SK-N-SH (cell line): Measurements from ENCODE around the gene FBXW8. TPM values are rescaled to one million over a fixed set of nuclear protein-coding genes. Genes with fewer than 3 reads are reported as not detected.

ENCODE experiments used
- CTCF ChIA-PET: fragments of 300-600, 350-600 bp; formaldehyde crosslinking; extraction: SDS; loops from one replicate; lab custom pipeline; 2021; lab: Yijun Ruan, JAX
- POLR2A ChIA-PET: fragments of 350-600 bp; sonication (Branson Sonifier 250); formaldehyde crosslinking; extraction: SDS; loops from one replicate; lab custom pipeline; 2020; ENCODE audit warnings: antibody characterized with exemption, inconsistent platforms; lab: Yijun Ruan, JAX
- DNase-seq: peaks from one replicate; pipeline ENCODE4 v3.0.0; 2012
- H2AFZ ChIP-seq: fragments of 200-600 bp; sonication (generic); 2 replicates; pipeline ENCODE4 v1.8.1; 2016; ENCODE audit warnings: antibody characterized with exemption, mild to moderate bottlenecking, low read depth
- H3F3A ChIP-seq: fragments of 200-600 bp; sonication (generic); replicated peaks from 2 replicates; pipeline ENCODE3; 2016; ENCODE audit warnings: antibody characterized with exemption, mild to moderate bottlenecking; ENCODE audit not compliant: insufficient read depth
- H3K27ac ChIP-seq, 2 experiments: fragments of 200-500 bp in 1 of 2; fragments of 200-600 bp in 1 of 2; sonication (Bioruptor generic) in 1 of 2; sonication (generic), shearing (Covaris generic) in 1 of 2; 2 replicates each; pipeline versions ENCODE4 v1.5.1 to v1.6.1; 2014 to 2016; ENCODE audit warnings: low read depth in 2 of 2, inconsistent platforms in 1 of 2, low read length in 1 of 2, mild to moderate bottlenecking in 1 of 2, mixed read lengths in 1 of 2
- H3K27me3 ChIP-seq: fragments of 200-600 bp; sonication (generic), shearing (Covaris generic); 2 replicates; pipeline ENCODE4 v1.6.1; 2016; ENCODE audit warnings: mixed run types; ENCODE audit not compliant: insufficient read depth
- H3K36me3 ChIP-seq, 2 experiments: fragments of 200-500 bp in 1 of 2; fragments of 200-600 bp in 1 of 2; sonication (Bioruptor generic) in 1 of 2; sonication (generic) in 1 of 2; replicated peaks in 1 of 2; 2 replicates each; pipeline versions ENCODE3 to v1.5.1; 2014 to 2016; ENCODE audit warnings: low read length in 1 of 2, mild to moderate bottlenecking in 1 of 2; ENCODE audit not compliant: insufficient read depth in 2 of 2, control insufficient read depth in 1 of 2
- H3K4me1 ChIP-seq, 2 experiments: fragments of 200-500 bp in 1 of 2; fragments of 200-600 bp in 1 of 2; sonication (Bioruptor generic) in 1 of 2; sonication (generic), shearing (Covaris generic) in 1 of 2; 2 replicates each; pipeline versions ENCODE4 v1.5.1 to v1.6.1; 2014 to 2016; ENCODE audit warnings: low read depth in 1 of 2, low read length in 1 of 2, mixed run types in 1 of 2; ENCODE audit not compliant: insufficient read depth in 2 of 2, control insufficient read depth in 1 of 2
- H3K4me2 ChIP-seq: fragments of 200-600 bp; sonication (generic), shearing (Covaris generic); 2 replicates; pipeline ENCODE4 v1.6.1; 2017; ENCODE audit warnings: mixed run types
- H3K4me3 ChIP-seq, 2 experiments: fragments of 200-500 bp in 1 of 2; fragments of 200-600 bp in 1 of 2; sonication (Bioruptor generic) in 1 of 2; sonication (generic), shearing (Covaris generic) in 1 of 2; 2 replicates each; pipeline versions ENCODE4 v1.5.1 to v1.8.1; 2014 to 2016; ENCODE audit warnings: low read depth in 2 of 2, inconsistent platforms in 1 of 2, low read length in 1 of 2, mild to moderate bottlenecking in 1 of 2, mixed read lengths in 1 of 2, moderate library complexity in 1 of 2
- H3K79me2 ChIP-seq: fragments of 200-600 bp; sonication (generic); 2 replicates; pipeline ENCODE4 v1.8.1; 2017; ENCODE audit warnings: mild to moderate bottlenecking; ENCODE audit not compliant: insufficient read depth
- H3K9ac ChIP-seq: fragments of 200-600 bp; sonication (generic); 2 replicates; pipeline ENCODE4 v1.6.1; 2017; ENCODE audit warnings: mixed run types
- H3K9me2 ChIP-seq: fragments of 200-600 bp; sonication (generic); 2 replicates; pipeline ENCODE4 v1.6.1; 2017; ENCODE audit warnings: mixed run types
- H3K9me3 ChIP-seq: fragments of 200-600 bp; sonication (generic); 2 replicates; pipeline ENCODE4 v1.6.1; 2017; ENCODE audit warnings: mixed run types, mild to moderate bottlenecking, moderate library complexity
- H4K20me1 ChIP-seq: fragments of 200-600 bp; sonication (generic); 2 replicates; pipeline ENCODE4 v1.6.1; 2017; ENCODE audit warnings: mild to moderate bottlenecking, mixed run types; ENCODE audit not compliant: insufficient read depth
- EP300 ChIP-seq, 2 experiments: IDR thresholded peaks; 2 replicates each; pipeline versions ENCODE4 v1.4.0 to v1.6.1; 2012; ENCODE audit warnings: borderline replicate concordance in 1 of 2, low read depth in 1 of 2, low read length in 1 of 2
- EZH2phosphoT487 ChIP-seq: fragments of 200-600 bp; sonication (generic); IDR thresholded peaks from 2 replicates; pipeline ENCODE4 v1.6.1; 2017; ENCODE audit warnings: low read depth, mixed run types, mild to moderate bottlenecking, antibody characterized with exemption, moderate library complexity, borderline replicate concordance
- FOSL2 ChIP-seq: IDR thresholded peaks from 2 replicates; pipeline ENCODE4 v1.4.0; 2012; ENCODE audit warnings: low read depth, mild to moderate bottlenecking, moderate library complexity, borderline replicate concordance
- FOXM1 ChIP-seq: IDR thresholded peaks from 2 replicates; pipeline ENCODE4 v1.4.0; 2012; ENCODE audit warnings: low read depth, mild to moderate bottlenecking
- NFIC ChIP-seq: IDR thresholded peaks from 2 replicates; pipeline ENCODE4 v1.4.0; 2012; ENCODE audit warnings: borderline replicate concordance
- RAD21 ChIP-seq: IDR thresholded peaks from 2 replicates; pipeline ENCODE4 v1.6.1; 2012; ENCODE audit warnings: mild to moderate bottlenecking, low read length
- SIN3A ChIP-seq: IDR thresholded peaks from 2 replicates; pipeline ENCODE4 v1.6.1; 2012; ENCODE audit warnings: low read depth, mild to moderate bottlenecking, low read length, moderate library complexity, borderline replicate concordance
- TAF1 ChIP-seq: IDR thresholded peaks from 2 replicates; pipeline ENCODE4 v1.6.1; 2012; ENCODE audit warnings: low read depth, mild to moderate bottlenecking, low read length, moderate library complexity, borderline replicate concordance
- YY1 ChIP-seq: IDR thresholded peaks from 2 replicates; pipeline ENCODE4 v1.4.0; 2012; ENCODE audit warnings: low read depth, mild to moderate bottlenecking
- WGBS: methylation state at CpG from one replicate; pipeline ENCODE4 v1.1.6; 2017; ENCODE audit warnings: low lambda C conversion rate; 5-methylcytosine and 5-hydroxymethylcytosine counted together
- polyA plus RNA-seq, 3 experiments: library from polyadenylated mRNA; depleted of rRNA; stranded (reverse); fragments of >200 nt; gene quantifications; 2 replicates each; pipeline ENCODE4 v1.2.3, GENCODE V29; 2012
- TF ChIP-seq, protein P1 (sequence below): fragments of 150-350 bp; IDR thresholded peaks from 2 replicates; pipeline ENCODE4 v1.6.1; 2016; ENCODE audit warnings: mild to moderate bottlenecking, low read depth, low read length
- TF ChIP-seq, protein P2 (sequence below): IDR thresholded peaks from 2 replicates; pipeline ENCODE4; 2012

Gene FBXW8
- polyA plus RNA-seq, 1 of the 3 experiments (the other 2 are of a cell fraction): 15.6 TPM

DNA sequence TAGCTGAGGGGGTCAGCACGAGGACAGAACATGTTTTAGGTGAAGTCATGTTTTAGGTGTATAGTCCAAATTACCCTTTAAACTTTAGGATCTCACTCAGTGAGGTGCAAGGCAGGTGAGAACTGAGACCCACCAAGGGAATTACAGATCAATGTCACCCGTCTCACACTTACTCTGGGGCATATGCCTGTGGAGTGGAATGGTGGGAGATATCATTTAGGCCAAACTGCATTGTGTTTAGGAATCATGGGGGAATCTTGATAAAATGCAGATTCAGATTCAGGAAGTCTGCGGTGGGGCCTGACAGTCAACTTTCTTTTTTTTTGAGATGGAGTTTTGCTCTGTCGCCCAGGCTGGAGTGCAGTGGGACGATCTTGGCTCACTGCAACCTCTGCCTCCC lies 17.8 kb downstream of the FBXW8 start:
- CTCF ChIA-PET: no interaction called here
- DNase-seq: no peak

DNA sequence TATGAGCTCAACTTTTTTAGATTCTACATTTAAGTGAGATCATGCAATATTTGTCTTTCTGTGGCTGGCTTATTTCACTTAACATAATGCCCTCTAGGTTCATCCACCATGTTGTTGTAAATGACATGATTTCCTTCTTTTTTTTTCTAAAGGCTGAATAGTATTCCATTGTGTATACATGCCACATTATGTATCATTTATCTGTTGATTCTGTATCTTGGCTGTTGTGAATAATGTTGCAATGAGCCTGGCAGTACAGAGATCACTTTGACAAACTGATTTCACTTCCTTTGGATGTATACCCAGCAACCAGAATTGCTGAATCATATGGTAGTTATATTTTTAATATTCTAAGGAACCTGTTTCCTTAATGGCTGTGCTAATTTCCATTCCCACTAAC lies 19.1 kb downstream of the FBXW8 start:
- Histone ChIP-seq H3K27me3 (no peaks in the 10 kb centered on the region), H3K36me3 (peaks cover 32 to 46% of the 10 kb centered on the region in 2 experiments), H3K27ac (no peak overlapping the region), H3K4me3 (no peak overlapping the region), H3K4me2 (no peak overlapping the region), H3K9me3 (no peaks in the 10 kb centered on the region), H3K9ac (no peak overlapping the region), H3K4me1 (peaks cover 1 to 10% of the 10 kb centered on the region in 2 experiments; a peak in 3 of 4 replicates), H4K20me1 (peaks cover 49% of the 10 kb centered on the region), H3K9me2 (no peaks in the 10 kb centered on the region), H3F3A (no peaks in the 10 kb centered on the region), H3K79me2 (peaks cover 90% of the 10 kb centered on the region), H2AFZ (no peak overlapping the region)
- POLR2A ChIA-PET: no interaction called here
- no peak for DNase-seq
- CTCF ChIA-PET: no interaction called here
- no peak for TF ChIP-seq YY1
- no peak for TF ChIP-seq RAD21
- no peak for TF ChIP-seq TAF1

More for the DNA sequence above, 17.8 kb downstream of the FBXW8 start:
- Histone ChIP-seq H3K36me3 (peaks cover 20 to 34% of the 10 kb centered on the region in 2 experiments), H2AFZ (no peak overlapping the region), H3K4me2 (no peak overlapping the region), H3K4me3 (no peak overlapping the region), H3K27me3 (no peaks in the 10 kb centered on the region), H3K79me2 (peaks cover 91% of the 10 kb centered on the region), H3F3A (peaks cover 5% of the 10 kb centered on the region), H3K27ac (no peak overlapping the region), H4K20me1 (peaks cover 60% of the 10 kb centered on the region), H3K9me3 (no peaks in the 10 kb centered on the region), H3K9ac (no peak overlapping the region), H3K4me1 (peaks cover 4 to 10% of the 10 kb centered on the region in 2 experiments; a peak in 3 of 4 replicates), H3K9me2 (no peaks in the 10 kb centered on the region)
- POLR2A ChIA-PET: no interaction called here
- 100% methylated on average over 5 of the region's 5 CpGs for WGBS
- TF ChIP-seq, protein P1, sequence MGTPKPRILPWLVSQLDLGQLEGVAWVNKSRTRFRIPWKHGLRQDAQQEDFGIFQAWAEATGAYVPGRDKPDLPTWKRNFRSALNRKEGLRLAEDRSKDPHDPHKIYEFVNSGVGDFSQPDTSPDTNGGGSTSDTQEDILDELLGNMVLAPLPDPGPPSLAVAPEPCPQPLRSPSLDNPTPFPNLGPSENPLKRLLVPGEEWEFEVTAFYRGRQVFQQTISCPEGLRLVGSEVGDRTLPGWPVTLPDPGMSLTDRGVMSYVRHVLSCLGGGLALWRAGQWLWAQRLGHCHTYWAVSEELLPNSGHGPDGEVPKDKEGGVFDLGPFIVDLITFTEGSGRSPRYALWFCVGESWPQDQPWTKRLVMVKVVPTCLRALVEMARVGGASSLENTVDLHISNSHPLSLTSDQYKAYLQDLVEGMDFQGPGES: no peak
- TF ChIP-seq, protein P2, sequence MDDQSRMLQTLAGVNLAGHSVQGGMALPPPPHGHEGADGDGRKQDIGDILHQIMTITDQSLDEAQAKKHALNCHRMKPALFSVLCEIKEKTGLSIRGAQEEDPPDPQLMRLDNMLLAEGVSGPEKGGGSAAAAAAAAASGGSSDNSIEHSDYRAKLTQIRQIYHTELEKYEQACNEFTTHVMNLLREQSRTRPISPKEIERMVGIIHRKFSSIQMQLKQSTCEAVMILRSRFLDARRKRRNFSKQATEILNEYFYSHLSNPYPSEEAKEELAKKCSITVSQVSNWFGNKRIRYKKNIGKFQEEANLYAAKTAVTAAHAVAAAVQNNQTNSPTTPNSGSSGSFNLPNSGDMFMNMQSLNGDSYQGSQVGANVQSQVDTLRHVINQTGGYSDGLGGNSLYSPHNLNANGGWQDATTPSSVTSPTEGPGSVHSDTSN: no peak
- TF ChIP-seq EP300 (IDR thresholded peaks at IDR 0.05; ENCODE audit: borderline replicate concordance in 1 of 2, low read depth in 1 of 2, low read length in 1 of 2): no peak
- no peak for TF ChIP-seq FOXM1
- TF ChIP-seq NFIC: no peak
- no peak for TF ChIP-seq SIN3A
- TF ChIP-seq EZH2phosphoT487: no peak
- no peak for TF ChIP-seq FOSL2
